Endodermal cell (in vitro differentiated cells): ENCODE measurements around the gene PTPN11. TPM values are rescaled to one million over a fixed set of nuclear protein-coding genes. Genes with fewer than 3 reads are reported as not detected.
"Not testable (repeated sequence)": the region's sequence is repeated elsewhere in the genome, so short reads cannot be mapped to it uniquely, and the experiment has no call there.

Experiments
- DNase-seq: peaks from one replicate; pipeline ENCODE4 v3.0.0-alpha.2; 2017
- H3K27ac ChIP-seq: 2 replicates; pipeline ENCODE4 v1.5.1; 2013; ENCODE audit warnings: mild to moderate bottlenecking, low read depth, low read length, moderate library complexity
- H3K27me3 ChIP-seq: 2 replicates; pipeline ENCODE4 v1.6.1; 2013; ENCODE audit warnings: mild to moderate bottlenecking, low read length, moderate library complexity; ENCODE audit not compliant: insufficient read depth, control insufficient read depth, poor library complexity, severe bottlenecking
- H3K36me3 ChIP-seq: 2 replicates; pipeline ENCODE4 v1.7.0; 2013; ENCODE audit warnings: mild to moderate bottlenecking, low read length, moderate library complexity; ENCODE audit not compliant: control insufficient read depth, insufficient read depth
- H3K4me1 ChIP-seq: one replicate; pipeline ENCODE4 v1.7.0; 2013; ENCODE audit warnings: low read length; ENCODE audit not compliant: control insufficient read depth, insufficient read depth
- H3K4me3 ChIP-seq: 2 replicates; pipeline ENCODE4 v1.5.1; 2013; ENCODE audit warnings: mild to moderate bottlenecking, low read length, moderate library complexity
- H3K9ac ChIP-seq: 2 replicates; pipeline ENCODE4 v1.6.1; 2013; ENCODE audit warnings: mild to moderate bottlenecking, low read length, moderate library complexity; ENCODE audit not compliant: poor library complexity, severe bottlenecking; ENCODE audit errors: extremely low read depth
- H3K9me3 ChIP-seq: 2 replicates; pipeline ENCODE4 v1.6.1; 2013; ENCODE audit warnings: mild to moderate bottlenecking, low read length, moderate library complexity; ENCODE audit not compliant: control insufficient read depth
- H3K27ac Mint-ChIP-seq: 2 replicates; pipeline ENCODE4 v1.8.0; 2020; ENCODE audit warnings: mixed read lengths
- H3K27me3 Mint-ChIP-seq: 2 replicates; pipeline ENCODE4 v1.8.0; 2021; ENCODE audit warnings: mild to moderate bottlenecking, mixed read lengths; ENCODE audit not compliant: insufficient read depth
- H3K36me3 Mint-ChIP-seq: 2 replicates; pipeline ENCODE4 v1.8.0; 2020; ENCODE audit warnings: low read depth, mixed read lengths
- H3K4me1 Mint-ChIP-seq: 2 replicates; pipeline ENCODE4 v1.8.0; 2020; ENCODE audit warnings: mixed read lengths
- H3K4me3 Mint-ChIP-seq: 2 replicates; pipeline ENCODE4 v1.8.0; 2020; ENCODE audit warnings: mild to moderate bottlenecking, moderate library complexity, mixed read lengths
- H3K9me3 Mint-ChIP-seq: 2 replicates; pipeline ENCODE4 v1.8.0; 2020; ENCODE audit warnings: mild to moderate bottlenecking, mixed read lengths
- CTCF ChIP-seq: fragments of 200-600 bp; sonication (generic); conservative IDR thresholded peaks from 2 replicates; pipeline ENCODE4 v1.5.0; 2021; ENCODE audit warnings: antibody characterized with exemption, mild to moderate bottlenecking
- WGBS, 2 experiments: methylation state at CpG; one replicate each; pipeline versions ENCODE4 v1.1.5 to v1.1.7; 2013; ENCODE audit warnings: missing lambda C conversion rate in 2 of 2, mixed read lengths in 1 of 2; ENCODE audit not compliant: insufficient coverage in 1 of 2, insufficient read length in 1 of 2; 5-methylcytosine and 5-hydroxymethylcytosine counted together
- total RNA-seq, 2 donors: library from RNA; stranded (reverse); fragmentation: NEBNext Ultra II Directional in 1 of 2; extraction: Animal tissue kit (Norgen Biotek cat#: 25700) in 1 of 2; gene quantifications; 2 replicates in 1 of 2; 3 replicates in 1 of 2; pipeline ENCODE4 v1.2.1, GENCODE V29; 2021

PTPN11 gene
- total RNA-seq, 2 donors from 2014 or later: 98.2 to 106 TPM

DNA sequence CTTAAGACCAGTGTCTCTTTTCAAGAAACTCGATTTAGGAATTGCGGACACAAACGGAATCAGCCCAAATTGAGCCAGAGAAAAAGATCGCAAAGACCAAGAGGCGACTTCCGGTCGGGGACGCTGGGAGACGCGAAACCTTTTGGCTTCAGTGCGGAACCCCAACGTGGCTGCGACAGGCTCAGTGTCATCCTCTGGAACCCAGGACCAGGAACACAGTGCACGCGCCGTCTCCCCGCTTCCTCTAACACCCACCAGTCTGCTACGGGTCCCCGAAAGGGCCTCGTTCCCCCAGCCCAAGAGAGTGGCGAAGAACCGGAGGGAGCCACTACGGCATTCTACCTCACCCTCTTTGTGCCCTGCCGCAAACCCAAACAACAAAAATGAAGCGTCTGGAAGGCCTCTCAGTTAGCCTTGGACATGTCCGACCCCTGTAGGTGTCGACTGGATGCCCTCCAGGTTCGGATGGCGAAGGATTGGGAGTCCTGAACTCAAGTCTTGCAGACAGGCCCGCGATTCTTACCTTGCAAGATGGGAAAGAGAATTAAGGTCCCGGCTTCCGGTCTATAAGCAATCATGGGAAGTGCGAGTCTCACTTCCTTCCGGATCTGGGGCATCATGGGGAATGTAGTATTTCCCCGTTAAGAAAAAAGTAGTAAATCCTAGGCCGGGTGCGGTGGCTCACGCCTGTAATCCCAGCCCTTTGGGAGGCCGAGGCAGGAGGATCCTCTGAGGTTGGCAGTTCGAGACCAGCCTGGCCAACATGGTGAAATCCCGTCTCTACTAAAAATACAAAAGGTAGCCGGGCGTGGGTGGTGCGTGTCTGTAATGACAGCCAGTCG is 9.5 kb upstream of the PTPN11 start, which contains the start of gene RPL6:
Gene RPL6 (minus strand): TSS at position 542 of the 842 bp plus-strand sequence. CDS start 949 bp downstream, outside the sequence.
- Histone ChIP-seq H3K4me1 (no peaks in the 10 kb centered on the region), H3K9me3 (no peaks in the 10 kb centered on the region), H3K4me3 (peak within 1 kb of the TSS; percentile 91), H3K36me3 (peaks cover 40% of the 10 kb centered on the region), H3K27me3 (no peaks in the 10 kb centered on the region), H3K9ac (peak within 1 kb of the TSS; percentile 96), H3K27ac (peak within 1 kb of the TSS; percentile 94)
- H3K9me3 Mint-ChIP-seq: no peaks in the 10 kb centered on the region
- peak within 1 kb of the TSS; percentile 100 for H3K27ac Mint-ChIP-seq
- peaks cover 48% of the 10 kb centered on the region for H3K36me3 Mint-ChIP-seq
- TF ChIP-seq CTCF: no peak
- peak within 1 kb of the TSS; percentile 100 for H3K4me3 Mint-ChIP-seq
- no peaks in the 10 kb centered on the region for H3K27me3 Mint-ChIP-seq
- peak; percentile 94 for DNase-seq
- 13 to 16% methylated on average over 35 to 46 of the region's 46 CpGs for WGBS, 2 experiments
- peaks cover 14% of the 10 kb centered on the region for H3K4me1 Mint-ChIP-seq

- H3K27ac Mint-ChIP-seq: no peak overlapping the region
- peaks cover 1% of the 10 kb centered on the region for H3K27me3 Mint-ChIP-seq
- H3K36me3 Mint-ChIP-seq: peaks cover 42% of the 10 kb centered on the region
- no peaks in the 10 kb centered on the region for H3K9me3 ChIP-seq
- no peak overlapping the region for H3K27ac ChIP-seq
- no peak overlapping the region for H3K9ac ChIP-seq
- no peaks in the 10 kb centered on the region for H3K27me3 ChIP-seq
- no peak for TF ChIP-seq CTCF
- DNase-seq: no peak
- peaks cover 14% of the 10 kb centered on the region for H3K4me1 Mint-ChIP-seq
- no peaks in the 10 kb centered on the region for H3K9me3 Mint-ChIP-seq
- H3K36me3 ChIP-seq: peaks cover 35% of the 10 kb centered on the region
- H3K4me3 Mint-ChIP-seq: peak overlapping the region; percentile 100
- H3K4me1 ChIP-seq: no peaks in the 10 kb centered on the region
- no peak overlapping the region for H3K4me3 ChIP-seq
- 93 to 95% methylated on average over 8 to 11 of the region's 14 CpGs for WGBS, 2 experiments
Observed at GRCh38 chr12:112409906-112410244, 8.9 kb upstream of the PTPN11 start.

GRCh38 chr12:112413855-112414625 is 4.7 kb upstream of the PTPN11 start:
- Mint-ChIP-seq H3K36me3 (peaks cover 3% of the 10 kb centered on the region), H3K4me1 (no peaks in the 10 kb centered on the region), H3K9me3 (no peaks in the 10 kb centered on the region), H3K4me3 (no peak overlapping the region), H3K27me3 (peaks cover 3% of the 10 kb centered on the region), H3K27ac (no peak overlapping the region)
- TF ChIP-seq CTCF: no peak
- no peak overlapping the region for H3K4me3 ChIP-seq
- WGBS, 2 experiments: 79% methylated on average over 2 of the region's 2 CpGs; no CpG with 5 or more reads in 1 of the 2 experiments
- H3K27me3 ChIP-seq: no peaks in the 10 kb centered on the region
- H3K36me3 ChIP-seq: no peaks in the 10 kb centered on the region
- no peaks in the 10 kb centered on the region for H3K4me1 ChIP-seq
- no peak overlapping the region for H3K27ac ChIP-seq
- no peaks in the 10 kb centered on the region for H3K9me3 ChIP-seq
- no peak for DNase-seq
- no peak overlapping the region for H3K9ac ChIP-seq

- H3K9me3 Mint-ChIP-seq, H3K36me3 Mint-ChIP-seq, H3K36me3 ChIP-seq, H3K4me3 Mint-ChIP-seq, H3K9me3 ChIP-seq, H3K4me1 ChIP-seq, H3K9ac ChIP-seq, H3K4me3 ChIP-seq, H3K27me3 ChIP-seq, H3K27ac Mint-ChIP-seq, H3K27me3 Mint-ChIP-seq, H3K27ac ChIP-seq, DNase-seq, H3K4me1 Mint-ChIP-seq: not testable (repeated sequence)
- 88% methylated on average over 3 of the region's 4 CpGs; no CpG with 5 or more reads in 1 of the 2 experiments for WGBS, 2 experiments
Observed at GRCh38 chr12:112415457-112415856, 3.3 kb upstream of the PTPN11 start.
